MM.1S (cell line): Measurements from ENCODE around the gene PTPRC.

Experiments used
- DNase-seq: peaks from one replicate; pipeline ENCODE4 v3.0.0-alpha.2; 2015
- H2AFZ ChIP-seq: fragments of 300-600 bp; sonication (generic); 2 replicates; pipeline ENCODE4 v1.6.0; 2016; ENCODE audit warnings: antibody characterized with exemption, low read length
- H3F3A ChIP-seq: fragments of 300-600 bp; sonication (generic); 2 replicates; pipeline ENCODE4 v1.6.1; 2016; ENCODE audit warnings: mild to moderate bottlenecking, antibody characterized with exemption, low read length, moderate library complexity, mixed read lengths; ENCODE audit not compliant: insufficient read depth
- H3K27ac ChIP-seq: fragments of 300-600 bp; sonication (generic); 2 replicates; pipeline ENCODE4 v1.5.1; 2016; ENCODE audit warnings: mild to moderate bottlenecking, low read length
- H3K27me3 ChIP-seq: fragments of 300-600 bp; sonication (generic); replicated peaks from 2 replicates; pipeline ENCODE4 v1.6.0; 2016; ENCODE audit warnings: low read length; ENCODE audit not compliant: insufficient read depth
- H3K36me3 ChIP-seq: fragments of 300-600 bp; sonication (generic); replicated peaks from 2 replicates; pipeline ENCODE4 v1.6.1; 2016; ENCODE audit warnings: mild to moderate bottlenecking, low read length, mixed read lengths; ENCODE audit not compliant: insufficient read depth
- H3K4me1 ChIP-seq: fragments of 300-600 bp; sonication (generic); 2 replicates; pipeline ENCODE4 v1.6.1; 2016; ENCODE audit warnings: low read length, mixed read lengths
- H3K4me2 ChIP-seq: fragments of 300-600 bp; sonication (generic); 2 replicates; pipeline ENCODE4 v1.6.0; 2016; ENCODE audit warnings: low read depth, low read length
- H3K4me3 ChIP-seq: fragments of 300-600 bp; sonication (generic); 2 replicates; pipeline ENCODE4 v1.5.1; 2016; ENCODE audit warnings: low read length, mixed read lengths
- H3K79me2 ChIP-seq: fragments of 300-600 bp; sonication (generic); 2 replicates; pipeline ENCODE4 v1.6.1; 2016; ENCODE audit warnings: mixed run types, low read length, mixed read lengths
- H3K9ac ChIP-seq: fragments of 300-600 bp; sonication (generic); 2 replicates; pipeline ENCODE4 v1.6.1; 2016; ENCODE audit warnings: low read length, mixed read lengths
- H3K9me2 ChIP-seq: fragments of 300-600 bp; sonication (generic); replicated peaks from 2 replicates; pipeline ENCODE4 v1.6.1; 2016; ENCODE audit warnings: mild to moderate bottlenecking, low read length, mixed read lengths; ENCODE audit not compliant: insufficient read depth
- H3K9me3 ChIP-seq: fragments of 300-600 bp; sonication (generic); replicated peaks from 2 replicates; pipeline ENCODE4 v1.6.1; 2016; ENCODE audit warnings: mild to moderate bottlenecking, low read length, mixed read lengths; ENCODE audit not compliant: insufficient read depth
- H4K20me1 ChIP-seq: fragments of 300-600 bp; sonication (generic); 2 replicates; pipeline ENCODE4 v1.6.1; 2016; ENCODE audit warnings: mild to moderate bottlenecking, low read length, moderate library complexity, mixed read lengths; ENCODE audit not compliant: insufficient read depth
- EZH2 ChIP-seq: fragments of 300-600 bp; sonication (generic); optimal IDR thresholded peaks from 2 replicates; pipeline ENCODE3; 2017; ENCODE audit warnings: low read depth, mild to moderate bottlenecking, antibody characterized with exemption, low read length, mixed read lengths
- EZH2phosphoT487 ChIP-seq: fragments of 300-600 bp; sonication (generic); IDR thresholded peaks from 2 replicates; pipeline ENCODE4 v1.6.1; 2018; ENCODE audit warnings: antibody characterized with exemption, low read length
- TF ChIP-seq, protein P1 (sequence below): fragments of 300-600 bp; sonication (generic); IDR thresholded peaks from 2 replicates; pipeline ENCODE4 v1.5.1; 2016; ENCODE audit warnings: antibody characterized with exemption, low read length, mixed read lengths

The PTPRC gene

DNA sequence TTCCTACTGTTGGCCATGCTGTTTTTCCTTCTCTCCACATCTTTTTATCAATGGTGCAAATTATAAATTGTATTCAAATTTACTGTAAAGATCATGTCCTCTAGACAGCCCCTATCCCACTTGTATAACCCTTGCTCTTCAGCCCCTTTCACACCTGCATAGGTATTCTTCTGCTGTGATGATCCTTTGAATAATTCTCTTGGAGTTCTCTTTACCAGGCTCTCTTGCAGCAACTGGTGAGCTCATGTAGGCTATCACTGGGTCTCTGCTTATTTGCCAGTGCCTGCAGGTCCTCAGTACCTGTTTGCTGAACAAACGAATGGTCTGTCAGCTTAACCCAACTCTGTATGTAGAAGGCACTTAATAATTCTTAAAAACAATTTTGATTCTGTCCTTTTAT lies 8.2 kb downstream of the PTPRC start:
- Histone ChIP-seq H3K27me3 (no peaks in the 10 kb centered on the region), H3K27ac (no peak overlapping the region), H3K4me3 (no peak overlapping the region), H3K4me2 (no peak overlapping the region), H3K79me2 (no peaks in the 10 kb centered on the region), H3K36me3 (no peaks in the 10 kb centered on the region), H3K9ac (no peak overlapping the region), H3K4me1 (no peaks in the 10 kb centered on the region), H3K9me3 (no peaks in the 10 kb centered on the region), H3K9me2 (no peaks in the 10 kb centered on the region; the same call in 1 of the 2 replicates), H4K20me1 (no peaks in the 10 kb centered on the region), H3F3A (no peaks in the 10 kb centered on the region), H2AFZ (no peak overlapping the region)
- DNase-seq: no peak
- TF ChIP-seq EZH2phosphoT487: no peak
- no peak for TF ChIP-seq EZH2
- TF ChIP-seq, protein P1, sequence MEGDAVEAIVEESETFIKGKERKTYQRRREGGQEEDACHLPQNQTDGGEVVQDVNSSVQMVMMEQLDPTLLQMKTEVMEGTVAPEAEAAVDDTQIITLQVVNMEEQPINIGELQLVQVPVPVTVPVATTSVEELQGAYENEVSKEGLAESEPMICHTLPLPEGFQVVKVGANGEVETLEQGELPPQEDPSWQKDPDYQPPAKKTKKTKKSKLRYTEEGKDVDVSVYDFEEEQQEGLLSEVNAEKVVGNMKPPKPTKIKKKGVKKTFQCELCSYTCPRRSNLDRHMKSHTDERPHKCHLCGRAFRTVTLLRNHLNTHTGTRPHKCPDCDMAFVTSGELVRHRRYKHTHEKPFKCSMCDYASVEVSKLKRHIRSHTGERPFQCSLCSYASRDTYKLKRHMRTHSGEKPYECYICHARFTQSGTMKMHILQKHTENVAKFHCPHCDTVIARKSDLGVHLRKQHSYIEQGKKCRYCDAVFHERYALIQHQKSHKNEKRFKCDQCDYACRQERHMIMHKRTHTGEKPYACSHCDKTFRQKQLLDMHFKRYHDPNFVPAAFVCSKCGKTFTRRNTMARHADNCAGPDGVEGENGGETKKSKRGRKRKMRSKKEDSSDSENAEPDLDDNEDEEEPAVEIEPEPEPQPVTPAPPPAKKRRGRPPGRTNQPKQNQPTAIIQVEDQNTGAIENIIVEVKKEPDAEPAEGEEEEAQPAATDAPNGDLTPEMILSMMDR: no peak

DNA sequence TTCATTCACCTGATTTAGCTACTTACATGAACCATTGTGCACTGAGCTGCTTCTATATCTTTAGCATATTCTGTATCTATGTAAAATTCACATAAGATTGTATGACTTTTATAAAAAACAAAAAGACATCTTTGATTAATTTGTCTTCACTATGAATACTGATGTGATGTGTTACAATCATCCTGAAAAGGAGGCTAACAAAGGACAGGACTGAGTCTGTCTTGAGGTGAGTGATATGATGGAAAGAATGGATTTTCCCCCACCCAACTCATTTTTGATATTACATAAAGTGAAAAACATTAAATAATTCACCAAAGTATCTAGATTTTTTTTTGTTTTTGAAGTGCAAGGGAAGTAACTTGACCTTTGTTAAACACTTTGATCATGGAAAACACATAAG lies 9.8 kb downstream of the PTPRC start:
- Histone ChIP-seq H3K4me3 (no peak overlapping the region), H4K20me1 (no peaks in the 10 kb centered on the region), H3K4me1 (no peaks in the 10 kb centered on the region), H3K27ac (no peak overlapping the region), H3K9me2 (no peaks in the 10 kb centered on the region; the same call in 1 of the 2 replicates), H3K9ac (no peak overlapping the region), H3K36me3 (no peaks in the 10 kb centered on the region), H3K79me2 (no peaks in the 10 kb centered on the region), H3F3A (no peaks in the 10 kb centered on the region), H2AFZ (no peak overlapping the region), H3K4me2 (no peak overlapping the region), H3K9me3 (no peaks in the 10 kb centered on the region), H3K27me3 (0 out of 2 replicates have a peak, but pooled peaks cover 4% of the 10 kb centered on the region)
- TF ChIP-seq, protein P1: no peak
- TF ChIP-seq EZH2: no peak
- no peak for TF ChIP-seq EZH2phosphoT487
- no peak for DNase-seq

DNA sequence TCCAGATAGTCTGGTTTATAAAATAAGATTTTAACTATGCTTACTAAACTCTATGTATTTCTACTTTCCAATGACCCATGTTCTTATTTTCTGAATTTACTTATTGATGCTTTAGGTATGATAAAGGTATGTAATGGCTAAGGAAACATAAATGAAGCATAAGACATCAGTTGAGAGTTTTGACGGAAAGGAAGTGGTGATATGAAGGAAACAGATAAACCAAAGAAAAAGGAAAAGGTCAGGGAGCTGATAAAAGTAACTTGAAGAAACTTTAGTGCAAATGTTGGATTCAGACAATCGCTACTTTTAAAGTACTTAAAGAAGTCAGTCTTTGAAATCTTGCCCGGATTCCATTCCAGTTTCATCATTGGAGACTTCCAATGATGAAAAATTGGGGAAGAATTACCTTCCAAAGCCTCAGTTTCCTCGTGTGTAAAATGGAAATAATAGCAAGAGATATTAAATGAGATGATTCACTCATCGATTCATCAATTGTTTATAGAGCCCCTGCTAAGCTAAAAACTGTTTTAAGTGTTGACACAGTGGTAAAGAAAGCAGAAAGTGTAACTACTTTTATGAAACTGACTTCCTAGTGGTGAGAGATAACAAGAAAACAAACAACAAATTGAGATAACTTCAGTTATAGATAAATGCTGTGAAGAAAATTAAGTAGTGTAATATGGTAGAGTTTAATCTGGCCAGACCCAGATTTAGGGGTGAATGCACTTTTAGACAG lies 10.6 kb downstream of the PTPRC start:
- H3K4me2 ChIP-seq: no peak overlapping the region
- no peaks in the 10 kb centered on the region for H3F3A ChIP-seq
- H3K9ac ChIP-seq: no peak overlapping the region
- no peaks in the 10 kb centered on the region for H3K36me3 ChIP-seq
- no peaks in the 10 kb centered on the region for H3K79me2 ChIP-seq
- H3K9me2 ChIP-seq: no peaks in the 10 kb centered on the region; the same call in 1 of the 2 replicates
- no peak for TF ChIP-seq EZH2phosphoT487
- TF ChIP-seq EZH2: no peak
- TF ChIP-seq, protein P1: no peak
- no peak overlapping the region for H3K27ac ChIP-seq
- DNase-seq: no peak
- no peaks in the 10 kb centered on the region for H3K9me3 ChIP-seq
- no peaks in the 10 kb centered on the region for H3K4me1 ChIP-seq
- H2AFZ ChIP-seq: no peak overlapping the region
- H3K4me3 ChIP-seq: no peak overlapping the region
- H4K20me1 ChIP-seq: no peaks in the 10 kb centered on the region
- H3K27me3 ChIP-seq: 0 out of 2 replicates have a peak, but pooled peaks cover 4% of the 10 kb centered on the region
